AG09309 (cell line): ENCODE measurements around the gene NCAM1.

Experiments
- DNase-seq: peaks from one replicate; pipeline ENCODE4 v3.0.0-alpha.2; 2010; ENCODE audit warnings: low read depth
- H3K4me3 ChIP-seq: 2 replicates; pipeline ENCODE4 v1.5.1; 2011; ENCODE audit warnings: mild to moderate bottlenecking, low read depth, low read length, moderate library complexity; ENCODE audit not compliant: control insufficient read depth
- CTCF ChIP-seq: IDR thresholded peaks from 2 replicates; pipeline ENCODE4 v1.5.1; 2011; ENCODE audit warnings: mild to moderate bottlenecking, low read depth, low read length, inconsistent platforms; ENCODE audit not compliant: insufficient read depth, control insufficient read depth; ENCODE audit errors: missing control alignments

NCAM1 gene

GRCh38 chr11:112958670-112959069, 2.5 kb upstream of the NCAM1 start:
- H3K4me3 ChIP-seq, result no peak overlapping the region
- TF ChIP-seq CTCF, result peak; percentile 12
- DNase-seq, result peak; percentile 17

DNA sequence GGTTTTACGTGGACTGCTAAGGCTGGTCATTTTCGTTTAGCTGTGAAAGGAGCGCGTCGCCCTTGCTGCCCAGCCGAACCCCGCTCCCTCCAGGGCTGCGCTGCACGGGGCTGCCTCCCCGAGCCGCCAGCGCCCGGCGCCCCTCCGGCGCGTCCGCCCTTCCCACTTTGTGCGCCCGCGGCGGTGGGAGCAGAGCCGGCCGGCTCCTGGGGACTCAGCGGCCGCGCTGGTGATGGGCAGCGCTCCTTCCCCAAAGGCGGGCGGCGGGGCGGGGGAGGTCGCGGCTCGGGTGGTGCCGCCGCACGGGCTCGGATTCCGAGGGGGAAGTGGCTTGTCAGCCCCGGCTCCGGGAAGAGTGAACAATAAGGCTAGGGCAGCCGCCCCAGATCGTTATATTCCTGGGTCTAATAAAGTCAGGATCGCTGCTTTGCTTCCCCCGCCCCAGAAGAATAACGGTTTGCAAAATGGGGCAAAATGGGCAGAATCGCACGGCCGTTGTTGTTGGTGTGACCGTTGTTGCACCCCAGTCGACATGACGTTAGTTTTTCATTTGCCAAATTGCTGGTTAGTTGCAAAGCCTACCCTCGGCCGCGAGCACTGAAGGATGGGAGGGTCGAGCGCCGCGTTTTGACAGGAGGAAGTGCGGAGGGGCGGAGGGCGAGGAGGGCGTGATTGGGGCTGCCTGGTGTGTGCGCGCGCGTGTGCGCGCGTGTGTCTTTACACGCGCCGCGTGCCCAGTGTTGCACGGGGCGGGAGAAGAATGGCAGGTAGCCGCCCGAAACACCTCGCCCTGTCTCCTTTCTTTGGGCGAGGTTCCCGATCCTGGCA, 745 bp downstream of the NCAM1 start:
- no peak for DNase-seq
- TF ChIP-seq CTCF, result no peak
- H3K4me3 ChIP-seq, result peak overlapping the region; percentile 44

- peak overlapping the region; percentile 44 for H3K4me3 ChIP-seq
- TF ChIP-seq CTCF, result no peak
- DNase-seq, result no peak
Observed at GRCh38 chr11:112962579-112963367, 1.6 kb downstream of the NCAM1 start.

DNA sequence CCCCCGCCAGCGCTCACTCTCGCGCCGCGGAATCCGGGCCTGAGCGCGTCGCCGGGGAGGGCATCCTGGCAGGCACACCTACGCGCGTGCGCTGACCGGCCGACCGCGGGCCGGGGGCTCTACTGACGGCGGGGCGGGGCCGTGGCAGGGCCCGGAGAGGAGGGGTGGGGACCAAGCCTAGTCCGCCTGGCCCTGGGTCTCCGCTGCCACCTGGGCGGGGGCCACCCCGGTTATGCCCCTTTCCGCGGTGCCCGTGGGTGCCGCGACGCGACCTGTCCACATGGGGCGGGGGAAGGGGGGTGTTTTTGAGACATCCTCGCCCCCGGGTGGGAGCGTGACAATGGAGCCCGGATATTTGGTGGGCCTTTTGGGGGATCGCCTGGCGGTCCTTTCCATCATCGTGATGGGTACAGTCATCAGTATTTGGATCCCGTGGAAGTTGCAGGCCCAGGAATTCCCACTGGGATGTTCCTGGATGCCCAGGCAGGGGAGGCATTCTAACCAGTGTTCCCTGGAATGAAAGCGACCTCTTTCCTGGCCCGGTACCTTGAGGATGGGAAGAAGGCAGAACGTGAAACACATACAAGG, 2.2 kb downstream of the NCAM1 start:
- DNase-seq, result no peak
- peak overlapping the region; percentile 2; the same call in 1 of the 2 replicates for H3K4me3 ChIP-seq
- TF ChIP-seq CTCF, result no peak

DNA sequence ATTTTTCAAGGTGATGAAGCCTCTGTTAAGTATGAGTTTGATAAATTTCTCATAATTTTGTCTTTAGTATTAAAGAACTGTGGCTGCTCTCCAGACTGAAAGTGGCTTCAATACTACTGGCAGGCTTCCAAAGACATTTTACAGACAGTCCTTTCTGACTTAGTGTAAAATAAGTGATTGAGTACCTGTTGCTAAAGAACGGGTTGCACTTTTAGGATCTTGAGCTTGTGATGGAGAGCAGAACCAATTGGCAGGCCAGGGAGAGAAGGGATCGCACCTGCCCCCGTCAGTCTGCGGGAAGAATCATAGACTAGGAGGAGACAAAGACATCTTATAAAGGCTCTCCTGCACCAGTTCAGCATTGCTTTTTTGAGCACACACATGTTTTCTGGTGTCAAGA, 4.4 kb downstream of the NCAM1 start:
- DNase-seq, result no peak
- TF ChIP-seq CTCF, result no peak
- H3K4me3 ChIP-seq, result no peak overlapping the region

DNA sequence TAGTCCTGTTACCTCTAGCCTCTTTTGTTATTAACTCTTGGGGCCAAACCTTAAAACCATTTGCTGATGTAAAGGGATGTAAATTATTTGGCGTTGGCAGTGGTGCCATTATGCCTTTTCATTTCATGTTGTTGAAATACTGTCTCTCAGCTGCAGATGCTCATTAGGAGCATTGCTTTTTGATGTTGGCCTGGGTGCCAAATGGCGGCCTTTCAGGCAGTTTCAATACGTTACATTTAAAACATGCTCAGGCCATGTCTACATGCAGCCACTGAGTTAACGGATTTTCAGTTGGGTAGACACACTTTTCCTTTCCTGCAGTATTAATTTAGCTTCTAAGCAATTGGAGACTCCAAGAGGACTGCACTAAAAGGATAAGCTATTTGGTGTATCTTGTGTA, 5.3 kb downstream of the NCAM1 start:
- no peak for DNase-seq
- H3K4me3 ChIP-seq, result no peak overlapping the region
- no peak for TF ChIP-seq CTCF
